ENCODE measurements around the gene FKBP15. TPM values are rescaled to one million over a fixed set of nuclear protein-coding genes. Genes with fewer than 3 reads are reported as not detected.
A peak's percentile ranks its signal among the peaks of the same experiment; 100 is the strongest.

FKBP15 gene
- total RNA-seq, 1 donor from 2014 or later, result 18.2 TPM

DNA sequence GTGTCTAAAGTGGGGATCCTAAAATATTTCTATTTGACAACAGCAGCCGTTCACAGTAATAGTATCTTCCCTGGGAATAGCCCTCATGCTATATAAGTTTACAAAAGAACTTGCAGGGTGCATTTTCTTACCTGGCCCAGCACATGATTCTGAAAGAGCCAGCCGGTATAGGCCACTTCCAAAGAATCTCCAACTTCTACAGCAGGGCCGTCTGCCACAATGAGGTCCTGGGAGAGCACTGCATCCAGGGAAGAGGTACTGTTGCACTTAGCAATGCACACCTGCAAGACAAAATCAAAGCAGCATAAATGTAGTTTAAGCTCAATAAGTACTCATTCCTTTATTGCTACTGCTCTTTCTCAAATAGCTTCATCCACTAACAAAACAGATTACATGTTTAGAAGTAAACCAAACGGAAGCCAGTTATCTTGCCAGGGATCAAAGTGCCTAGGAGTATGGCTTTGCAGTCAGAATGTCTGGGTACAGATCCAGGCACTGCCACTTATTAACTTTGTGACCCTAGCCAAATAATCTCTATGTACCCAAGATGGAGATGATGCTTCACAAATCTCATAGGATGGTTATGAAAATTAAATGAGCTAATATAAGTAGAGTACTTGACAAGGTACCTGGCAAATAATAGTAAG, 21.3 kb downstream of the FKBP15 start:
- Mint-ChIP-seq H3K27me3 (ENCODE audit: unreplicated experiment) (no peaks in the 10 kb centered on the region), H3K27ac (ENCODE audit: unreplicated experiment) (no peak overlapping the region), H3K4me3 (ENCODE audit: unreplicated experiment) (no peak overlapping the region), H3K36me3 (ENCODE audit: unreplicated experiment) (no peaks in the 10 kb centered on the region), H3K4me1 (ENCODE audit: low read depth, unreplicated experiment) (no peaks in the 10 kb centered on the region), H3K9me3 (ENCODE audit: unreplicated experiment) (no peaks in the 10 kb centered on the region)
- no peak for DNase-seq
- TF ChIP-seq, protein P1, sequence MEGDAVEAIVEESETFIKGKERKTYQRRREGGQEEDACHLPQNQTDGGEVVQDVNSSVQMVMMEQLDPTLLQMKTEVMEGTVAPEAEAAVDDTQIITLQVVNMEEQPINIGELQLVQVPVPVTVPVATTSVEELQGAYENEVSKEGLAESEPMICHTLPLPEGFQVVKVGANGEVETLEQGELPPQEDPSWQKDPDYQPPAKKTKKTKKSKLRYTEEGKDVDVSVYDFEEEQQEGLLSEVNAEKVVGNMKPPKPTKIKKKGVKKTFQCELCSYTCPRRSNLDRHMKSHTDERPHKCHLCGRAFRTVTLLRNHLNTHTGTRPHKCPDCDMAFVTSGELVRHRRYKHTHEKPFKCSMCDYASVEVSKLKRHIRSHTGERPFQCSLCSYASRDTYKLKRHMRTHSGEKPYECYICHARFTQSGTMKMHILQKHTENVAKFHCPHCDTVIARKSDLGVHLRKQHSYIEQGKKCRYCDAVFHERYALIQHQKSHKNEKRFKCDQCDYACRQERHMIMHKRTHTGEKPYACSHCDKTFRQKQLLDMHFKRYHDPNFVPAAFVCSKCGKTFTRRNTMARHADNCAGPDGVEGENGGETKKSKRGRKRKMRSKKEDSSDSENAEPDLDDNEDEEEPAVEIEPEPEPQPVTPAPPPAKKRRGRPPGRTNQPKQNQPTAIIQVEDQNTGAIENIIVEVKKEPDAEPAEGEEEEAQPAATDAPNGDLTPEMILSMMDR (IDR thresholded peaks at IDR 0.05; ENCODE audit: partially characterized antibody, unreplicated experiment), result no peak

DNA sequence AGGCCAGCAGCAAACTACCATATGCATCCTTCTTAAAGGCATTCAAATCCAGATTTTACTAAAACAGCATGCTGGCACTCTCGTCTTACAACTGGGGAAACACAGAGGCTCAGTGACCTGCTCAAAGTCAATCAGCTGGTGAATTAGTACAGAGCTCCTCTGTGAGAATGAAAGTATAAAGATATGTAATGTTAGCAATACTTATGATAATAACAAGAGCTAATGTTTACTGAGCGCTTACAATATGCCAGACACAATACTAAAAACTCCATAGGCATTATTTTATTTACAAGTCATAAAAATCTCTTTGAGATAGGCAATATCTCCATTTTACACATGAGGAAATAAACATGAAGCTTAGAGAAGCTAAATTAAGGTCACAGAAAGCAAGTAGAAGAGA, 28.6 kb downstream of the FKBP15 start:
- peaks cover 7% of the 10 kb centered on the region for H3K4me1 Mint-ChIP-seq (ENCODE audit: low read depth, unreplicated experiment)
- no peaks in the 10 kb centered on the region for H3K27me3 Mint-ChIP-seq (ENCODE audit: unreplicated experiment)
- H3K4me3 Mint-ChIP-seq (ENCODE audit: unreplicated experiment), result no peak overlapping the region
- no peak for DNase-seq
- no peaks in the 10 kb centered on the region for H3K9me3 Mint-ChIP-seq (ENCODE audit: unreplicated experiment)
- H3K36me3 Mint-ChIP-seq (ENCODE audit: unreplicated experiment), result no peaks in the 10 kb centered on the region
- H3K27ac Mint-ChIP-seq (ENCODE audit: unreplicated experiment), result no peak overlapping the region
- TF ChIP-seq, protein P1 (IDR thresholded peaks at IDR 0.05; ENCODE audit: partially characterized antibody, unreplicated experiment), result no peak

DNA sequence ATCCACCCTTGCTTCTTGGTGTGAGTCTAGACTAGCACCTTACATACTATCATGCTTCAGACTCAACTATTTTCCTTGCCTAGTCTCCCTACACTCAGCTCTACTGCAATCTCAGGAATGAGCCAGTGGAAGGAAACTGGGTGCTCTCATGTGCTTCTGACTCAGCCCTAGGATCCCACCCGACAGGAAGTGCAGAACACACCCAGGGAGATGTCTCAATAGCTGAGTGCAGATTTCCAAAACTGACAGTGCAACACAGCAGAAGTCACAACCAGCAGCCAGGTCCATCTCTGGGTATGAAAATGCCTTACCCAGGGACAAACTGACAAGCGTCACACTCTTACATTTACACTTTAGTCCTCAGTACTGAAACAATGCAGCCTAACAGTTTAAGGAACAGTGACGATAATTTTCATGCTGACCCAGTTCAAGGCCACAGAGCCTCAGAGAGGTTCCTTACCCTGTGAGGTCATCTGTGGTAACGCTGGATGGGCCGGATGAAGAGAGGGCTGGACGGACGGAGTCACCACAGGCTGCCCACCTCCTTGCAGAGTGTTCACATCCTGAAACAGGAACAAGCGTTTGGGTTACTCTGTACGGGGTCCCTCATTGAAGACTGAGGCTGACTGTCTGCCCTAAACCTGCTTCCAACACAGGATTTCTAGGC, 33.0 kb downstream of the FKBP15 start:
- Mint-ChIP-seq H3K27ac (ENCODE audit: unreplicated experiment) (peak overlapping the region; percentile 80), H3K4me3 (ENCODE audit: unreplicated experiment) (no peak overlapping the region), H3K36me3 (ENCODE audit: unreplicated experiment) (no peaks in the 10 kb centered on the region), H3K27me3 (ENCODE audit: unreplicated experiment) (no peaks in the 10 kb centered on the region), H3K9me3 (ENCODE audit: unreplicated experiment) (no peaks in the 10 kb centered on the region), H3K4me1 (ENCODE audit: low read depth, unreplicated experiment) (peaks cover 19% of the 10 kb centered on the region)
- TF ChIP-seq, protein P1 (IDR thresholded peaks at IDR 0.05; ENCODE audit: partially characterized antibody, unreplicated experiment), result no peak
- DNase-seq, result no peak

DNA sequence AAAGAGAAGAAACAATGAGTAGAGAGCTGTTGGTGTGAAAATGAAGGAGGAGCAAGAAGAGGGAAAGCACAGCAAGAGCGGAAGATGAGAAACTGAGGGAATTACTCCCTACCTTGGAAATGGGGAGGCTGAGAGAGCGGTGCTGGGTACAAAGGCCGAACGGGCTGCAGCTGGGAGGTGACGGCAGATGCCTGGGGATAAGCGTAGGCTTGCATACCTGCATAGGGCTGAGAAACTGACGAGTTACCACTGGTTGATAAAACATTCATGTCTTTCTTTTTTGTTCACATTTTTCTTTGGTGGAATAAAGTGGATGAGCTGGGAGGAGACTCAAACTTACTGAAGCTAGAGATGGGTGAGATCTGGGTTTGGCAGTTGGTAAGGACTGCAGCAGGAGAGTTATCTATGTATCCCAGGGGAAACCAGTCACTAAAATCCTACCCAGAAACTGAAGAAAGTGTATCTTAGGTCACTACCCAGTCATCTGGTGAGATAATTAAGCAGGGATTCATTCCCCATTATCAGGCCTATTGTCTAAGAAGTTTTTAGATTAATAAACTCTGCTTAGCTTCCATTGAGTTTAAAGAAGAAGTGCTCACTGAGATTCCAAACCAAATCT, 34.8 kb downstream of the FKBP15 start:
- no peaks in the 10 kb centered on the region for H3K27me3 Mint-ChIP-seq (ENCODE audit: unreplicated experiment)
- no peak overlapping the region for H3K27ac Mint-ChIP-seq (ENCODE audit: unreplicated experiment)
- DNase-seq, result no peak
- no peak overlapping the region for H3K4me3 Mint-ChIP-seq (ENCODE audit: unreplicated experiment)
- no peaks in the 10 kb centered on the region for H3K9me3 Mint-ChIP-seq (ENCODE audit: unreplicated experiment)
- TF ChIP-seq, protein P1 (IDR thresholded peaks at IDR 0.05; ENCODE audit: partially characterized antibody, unreplicated experiment), result no peak
- no peaks in the 10 kb centered on the region for H3K36me3 Mint-ChIP-seq (ENCODE audit: unreplicated experiment)
- peaks cover 19% of the 10 kb centered on the region for H3K4me1 Mint-ChIP-seq (ENCODE audit: low read depth, unreplicated experiment)

DNA sequence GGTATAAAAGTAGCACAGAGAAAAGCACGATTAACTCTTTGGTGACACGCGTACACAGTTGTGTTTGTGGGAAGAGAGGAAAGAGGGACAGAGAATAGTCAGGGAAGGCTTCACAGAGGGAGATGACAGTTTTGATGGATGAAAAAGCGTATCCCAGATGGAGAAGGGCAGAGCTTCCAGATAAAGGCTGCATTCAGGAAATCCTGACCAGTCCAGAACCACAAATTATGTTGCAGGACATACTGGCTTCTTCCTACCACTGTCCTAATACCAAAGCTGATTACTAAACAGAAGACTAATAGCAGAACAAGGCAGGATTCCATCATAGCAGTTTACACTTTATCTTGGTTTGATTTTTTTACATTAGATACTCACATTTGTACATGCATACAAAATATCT, 35.8 kb downstream of the FKBP15 start:
- Mint-ChIP-seq H3K36me3 (ENCODE audit: unreplicated experiment) (no peaks in the 10 kb centered on the region), H3K9me3 (ENCODE audit: unreplicated experiment) (no peaks in the 10 kb centered on the region), H3K27ac (ENCODE audit: unreplicated experiment) (no peak overlapping the region), H3K4me1 (ENCODE audit: low read depth, unreplicated experiment) (peaks cover 19% of the 10 kb centered on the region), H3K4me3 (ENCODE audit: unreplicated experiment) (no peak overlapping the region), H3K27me3 (ENCODE audit: unreplicated experiment) (no peaks in the 10 kb centered on the region)
- no peak for DNase-seq
- TF ChIP-seq, protein P1 (IDR thresholded peaks at IDR 0.05; ENCODE audit: partially characterized antibody, unreplicated experiment), result no peak
